ENCODE measurements around the gene ANK2.

The ANK2 gene

GRCh38 chr4:113186913-113187312 is 137.5 kb downstream of the ANK2 start:
- no peaks in the 10 kb centered on the region for H3K36me3 ChIP-seq (ENCODE audit: insufficient read depth, low read length)
- 0 out of 2 replicates have a peak, but pooled peaks cover 3% of the 10 kb centered on the region for H3K27me3 ChIP-seq (ENCODE audit: insufficient read depth, low read length)
- H3K4me1 ChIP-seq (ENCODE audit: control insufficient read depth, insufficient read depth, low read length, unreplicated experiment): no peaks in the 10 kb centered on the region
- no peaks in the 10 kb centered on the region for H3K79me2 ChIP-seq (ENCODE audit: control insufficient read depth, insufficient read depth, low read length, unreplicated experiment)
- no peak overlapping the region for H3K4me3 ChIP-seq (ENCODE audit: low read depth, low read length)
- H2AFZ ChIP-seq (ENCODE audit: low read length, unreplicated experiment): no peak overlapping the region
- no peak overlapping the region for H3K27ac ChIP-seq (ENCODE audit: low read depth, low read length)

- no peaks in the 10 kb centered on the region for H3K36me3 ChIP-seq (ENCODE audit: insufficient read depth, low read length)
Measured at GRCh38 chr4:113187358-113187757, 137.9 kb downstream of the ANK2 start.

GRCh38 chr4:113189546-113189945 is 140.1 kb downstream of the ANK2 start:
- no peaks in the 10 kb centered on the region for H3K79me2 ChIP-seq (ENCODE audit: control insufficient read depth, insufficient read depth, low read length, unreplicated experiment)
- H3K27ac ChIP-seq (ENCODE audit: low read depth, low read length): no peak overlapping the region
- H3K4me1 ChIP-seq (ENCODE audit: control insufficient read depth, insufficient read depth, low read length, unreplicated experiment): no peaks in the 10 kb centered on the region
- H3K36me3 ChIP-seq (ENCODE audit: insufficient read depth, low read length): no peaks in the 10 kb centered on the region
- no peak overlapping the region for H3K4me3 ChIP-seq (ENCODE audit: low read depth, low read length)
- H2AFZ ChIP-seq (ENCODE audit: low read length, unreplicated experiment): no peak overlapping the region
- H3K27me3 ChIP-seq (ENCODE audit: insufficient read depth, low read length): no peaks in the 10 kb centered on the region

More at GRCh38 chr4:113187358-113187757, 137.9 kb downstream of the ANK2 start:
- Histone ChIP-seq H3K27ac (ENCODE audit: low read depth, low read length) (no peak overlapping the region), H2AFZ (ENCODE audit: low read length, unreplicated experiment) (no peak overlapping the region), H3K79me2 (ENCODE audit: control insufficient read depth, insufficient read depth, low read length, unreplicated experiment) (no peaks in the 10 kb centered on the region), H3K4me3 (ENCODE audit: low read depth, low read length) (no peak overlapping the region), H3K27me3 (ENCODE audit: insufficient read depth, low read length) (0 out of 2 replicates have a peak, but pooled peaks cover 3% of the 10 kb centered on the region), H3K4me1 (ENCODE audit: control insufficient read depth, insufficient read depth, low read length, unreplicated experiment) (no peaks in the 10 kb centered on the region)

GRCh38 chr4:113209153-113209552 is 159.7 kb downstream of the ANK2 start:
- H3K79me2 ChIP-seq (ENCODE audit: control insufficient read depth, insufficient read depth, low read length, unreplicated experiment): no peaks in the 10 kb centered on the region
- H3K36me3 ChIP-seq (ENCODE audit: insufficient read depth, low read length): no peaks in the 10 kb centered on the region
- no peak overlapping the region for H3K27ac ChIP-seq (ENCODE audit: low read depth, low read length)
- no peaks in the 10 kb centered on the region for H3K27me3 ChIP-seq (ENCODE audit: insufficient read depth, low read length)
- H3K4me1 ChIP-seq (ENCODE audit: control insufficient read depth, insufficient read depth, low read length, unreplicated experiment): no peaks in the 10 kb centered on the region
- H2AFZ ChIP-seq (ENCODE audit: low read length, unreplicated experiment): no peak overlapping the region
- no peak overlapping the region for H3K4me3 ChIP-seq (ENCODE audit: low read depth, low read length)

- no peaks in the 10 kb centered on the region for H3K36me3 ChIP-seq (ENCODE audit: insufficient read depth, low read length)
- no peak overlapping the region for H2AFZ ChIP-seq (ENCODE audit: low read length, unreplicated experiment)
- H3K27ac ChIP-seq (ENCODE audit: low read depth, low read length): no peak overlapping the region
- no peaks in the 10 kb centered on the region for H3K4me1 ChIP-seq (ENCODE audit: control insufficient read depth, insufficient read depth, low read length, unreplicated experiment)
- no peak overlapping the region for H3K4me3 ChIP-seq (ENCODE audit: low read depth, low read length)
- H3K27me3 ChIP-seq (ENCODE audit: insufficient read depth, low read length): no peaks in the 10 kb centered on the region
- H3K79me2 ChIP-seq (ENCODE audit: control insufficient read depth, insufficient read depth, low read length, unreplicated experiment): no peaks in the 10 kb centered on the region
Measured at GRCh38 chr4:113209652-113210320, 160.3 kb downstream of the ANK2 start.

GRCh38 chr4:113212613-113213012 is 163.2 kb downstream of the ANK2 start:
- Histone ChIP-seq H3K79me2 (ENCODE audit: control insufficient read depth, insufficient read depth, low read length, unreplicated experiment) (no peaks in the 10 kb centered on the region), H2AFZ (ENCODE audit: low read length, unreplicated experiment) (no peak overlapping the region), H3K27me3 (ENCODE audit: insufficient read depth, low read length) (no peaks in the 10 kb centered on the region), H3K27ac (ENCODE audit: low read depth, low read length) (no peak overlapping the region), H3K4me3 (ENCODE audit: low read depth, low read length) (no peak overlapping the region), H3K4me1 (ENCODE audit: control insufficient read depth, insufficient read depth, low read length, unreplicated experiment) (no peaks in the 10 kb centered on the region), H3K36me3 (ENCODE audit: insufficient read depth, low read length) (no peaks in the 10 kb centered on the region)

GRCh38 chr4:113221990-113222389 is 172.5 kb downstream of the ANK2 start:
- H3K4me1 ChIP-seq (ENCODE audit: control insufficient read depth, insufficient read depth, low read length, unreplicated experiment): peaks cover 10% of the 10 kb centered on the region
- no peaks in the 10 kb centered on the region for H3K27me3 ChIP-seq (ENCODE audit: insufficient read depth, low read length)
- H3K27ac ChIP-seq (ENCODE audit: low read depth, low read length): no peak overlapping the region
- H2AFZ ChIP-seq (ENCODE audit: low read length, unreplicated experiment): peak overlapping the region; percentile 47
- H3K36me3 ChIP-seq (ENCODE audit: insufficient read depth, low read length): no peaks in the 10 kb centered on the region
- H3K79me2 ChIP-seq (ENCODE audit: control insufficient read depth, insufficient read depth, low read length, unreplicated experiment): no peaks in the 10 kb centered on the region
- H3K4me3 ChIP-seq (ENCODE audit: low read depth, low read length): peak overlapping the region; percentile 4; the same call in 1 of the 2 replicates

- peaks cover 10% of the 10 kb centered on the region for H3K4me1 ChIP-seq (ENCODE audit: control insufficient read depth, insufficient read depth, low read length, unreplicated experiment)
- H3K4me3 ChIP-seq (ENCODE audit: low read depth, low read length): no peak overlapping the region
- no peaks in the 10 kb centered on the region for H3K27me3 ChIP-seq (ENCODE audit: insufficient read depth, low read length)
- no peaks in the 10 kb centered on the region for H3K79me2 ChIP-seq (ENCODE audit: control insufficient read depth, insufficient read depth, low read length, unreplicated experiment)
- no peak overlapping the region for H3K27ac ChIP-seq (ENCODE audit: low read depth, low read length)
- no peaks in the 10 kb centered on the region for H3K36me3 ChIP-seq (ENCODE audit: insufficient read depth, low read length)
- H2AFZ ChIP-seq (ENCODE audit: low read length, unreplicated experiment): peak overlapping the region; percentile 21
Measured at GRCh38 chr4:113222471-113222870, 173.0 kb downstream of the ANK2 start.

- H3K27ac ChIP-seq (ENCODE audit: low read depth, low read length): no peak overlapping the region
- H3K4me1 ChIP-seq (ENCODE audit: control insufficient read depth, insufficient read depth, low read length, unreplicated experiment): peaks cover 10% of the 10 kb centered on the region
- H3K4me3 ChIP-seq (ENCODE audit: low read depth, low read length): no peak overlapping the region
- no peaks in the 10 kb centered on the region for H3K36me3 ChIP-seq (ENCODE audit: insufficient read depth, low read length)
- H3K79me2 ChIP-seq (ENCODE audit: control insufficient read depth, insufficient read depth, low read length, unreplicated experiment): no peaks in the 10 kb centered on the region
- H3K27me3 ChIP-seq (ENCODE audit: insufficient read depth, low read length): no peaks in the 10 kb centered on the region
- H2AFZ ChIP-seq (ENCODE audit: low read length, unreplicated experiment): no peak overlapping the region
Measured at GRCh38 chr4:113223001-113223400, 173.5 kb downstream of the ANK2 start.

GRCh38 chr4:113232194-113232593 is 182.7 kb downstream of the ANK2 start:
- H3K36me3 ChIP-seq (ENCODE audit: insufficient read depth, low read length): no peaks in the 10 kb centered on the region
- no peak overlapping the region for H3K4me3 ChIP-seq (ENCODE audit: low read depth, low read length)
- no peaks in the 10 kb centered on the region for H3K27me3 ChIP-seq (ENCODE audit: insufficient read depth, low read length)
- H3K27ac ChIP-seq (ENCODE audit: low read depth, low read length): no peak overlapping the region
- no peaks in the 10 kb centered on the region for H3K79me2 ChIP-seq (ENCODE audit: control insufficient read depth, insufficient read depth, low read length, unreplicated experiment)
- H2AFZ ChIP-seq (ENCODE audit: low read length, unreplicated experiment): peak overlapping the region; percentile 53
- peaks cover 9% of the 10 kb centered on the region for H3K4me1 ChIP-seq (ENCODE audit: control insufficient read depth, insufficient read depth, low read length, unreplicated experiment)

- H3K27ac ChIP-seq (ENCODE audit: low read depth, low read length): no peak overlapping the region
- H2AFZ ChIP-seq (ENCODE audit: low read length, unreplicated experiment): no peak overlapping the region
- H3K4me1 ChIP-seq (ENCODE audit: control insufficient read depth, insufficient read depth, low read length, unreplicated experiment): peaks cover 9% of the 10 kb centered on the region
- H3K36me3 ChIP-seq (ENCODE audit: insufficient read depth, low read length): no peaks in the 10 kb centered on the region
- no peak overlapping the region for H3K4me3 ChIP-seq (ENCODE audit: low read depth, low read length)
- H3K79me2 ChIP-seq (ENCODE audit: control insufficient read depth, insufficient read depth, low read length, unreplicated experiment): no peaks in the 10 kb centered on the region
- no peaks in the 10 kb centered on the region for H3K27me3 ChIP-seq (ENCODE audit: insufficient read depth, low read length)
Measured at GRCh38 chr4:113236916-113237315, 187.5 kb downstream of the ANK2 start.

Data from ACC112 (cell line).